ENCODE results near the gene FER1L5. TPM values are rescaled to one million over a fixed set of nuclear protein-coding genes. Genes with fewer than 3 reads are reported as not detected.
"Not testable (repeated sequence)": the region's sequence is repeated elsewhere in the genome, so short reads cannot be mapped to it uniquely, and the experiment has no call there.

The FER1L5 gene
- polyA plus RNA-seq, 1 of the 3 experiments (the other 2 are of a cell fraction): 0.02 TPM

DNA sequence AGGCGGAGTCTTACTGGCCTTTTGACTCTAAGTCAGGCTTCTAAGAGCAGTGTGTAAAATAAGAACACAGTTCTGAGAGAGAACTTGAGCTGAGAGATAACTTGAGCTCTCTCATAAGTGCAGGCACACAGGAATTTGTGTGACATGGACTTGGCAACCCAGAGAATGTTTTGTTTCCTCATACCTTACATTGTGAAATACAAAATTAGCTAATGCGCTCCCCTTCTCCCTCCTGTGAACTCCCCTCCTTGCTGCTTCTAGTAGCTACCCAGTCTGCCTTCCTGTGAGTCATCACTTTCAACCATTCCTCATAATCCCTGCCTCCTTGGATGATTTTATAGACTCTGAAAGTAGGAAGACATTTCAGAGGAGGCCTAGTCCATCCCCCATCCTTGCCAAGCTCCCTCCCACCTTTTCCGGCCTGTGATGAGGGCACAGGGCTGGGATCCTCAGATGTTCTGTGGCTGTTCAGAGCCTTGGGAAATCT, 22.6 kb downstream of the FER1L5 start (continued):
- TF ChIP-seq EP300 (IDR thresholded peaks at IDR 0.05; ENCODE audit: borderline replicate concordance in 1 of 2, low read depth in 1 of 2, low read length in 1 of 2) (no peak), TEAD4 (IDR thresholded peaks at IDR 0.05; ENCODE audit: borderline replicate concordance, insufficient read depth) (no peak), MXI1 (IDR thresholded peaks at IDR 0.05; ENCODE audit: low read depth, low read length) (no peak), TAF1 (IDR thresholded peaks at IDR 0.05; ENCODE audit: borderline replicate concordance, low read depth, low read length) (no peak), YY1 (IDR thresholded peaks at IDR 0.05; ENCODE audit: low read depth) (no peak; the same call in 1 of the 2 replicates), ELF1 (IDR thresholded peaks at IDR 0.05) (0 out of 2 replicates have a peak, but pooled peaks have one; percentile 22)
- TF ChIP-seq, protein P1, sequence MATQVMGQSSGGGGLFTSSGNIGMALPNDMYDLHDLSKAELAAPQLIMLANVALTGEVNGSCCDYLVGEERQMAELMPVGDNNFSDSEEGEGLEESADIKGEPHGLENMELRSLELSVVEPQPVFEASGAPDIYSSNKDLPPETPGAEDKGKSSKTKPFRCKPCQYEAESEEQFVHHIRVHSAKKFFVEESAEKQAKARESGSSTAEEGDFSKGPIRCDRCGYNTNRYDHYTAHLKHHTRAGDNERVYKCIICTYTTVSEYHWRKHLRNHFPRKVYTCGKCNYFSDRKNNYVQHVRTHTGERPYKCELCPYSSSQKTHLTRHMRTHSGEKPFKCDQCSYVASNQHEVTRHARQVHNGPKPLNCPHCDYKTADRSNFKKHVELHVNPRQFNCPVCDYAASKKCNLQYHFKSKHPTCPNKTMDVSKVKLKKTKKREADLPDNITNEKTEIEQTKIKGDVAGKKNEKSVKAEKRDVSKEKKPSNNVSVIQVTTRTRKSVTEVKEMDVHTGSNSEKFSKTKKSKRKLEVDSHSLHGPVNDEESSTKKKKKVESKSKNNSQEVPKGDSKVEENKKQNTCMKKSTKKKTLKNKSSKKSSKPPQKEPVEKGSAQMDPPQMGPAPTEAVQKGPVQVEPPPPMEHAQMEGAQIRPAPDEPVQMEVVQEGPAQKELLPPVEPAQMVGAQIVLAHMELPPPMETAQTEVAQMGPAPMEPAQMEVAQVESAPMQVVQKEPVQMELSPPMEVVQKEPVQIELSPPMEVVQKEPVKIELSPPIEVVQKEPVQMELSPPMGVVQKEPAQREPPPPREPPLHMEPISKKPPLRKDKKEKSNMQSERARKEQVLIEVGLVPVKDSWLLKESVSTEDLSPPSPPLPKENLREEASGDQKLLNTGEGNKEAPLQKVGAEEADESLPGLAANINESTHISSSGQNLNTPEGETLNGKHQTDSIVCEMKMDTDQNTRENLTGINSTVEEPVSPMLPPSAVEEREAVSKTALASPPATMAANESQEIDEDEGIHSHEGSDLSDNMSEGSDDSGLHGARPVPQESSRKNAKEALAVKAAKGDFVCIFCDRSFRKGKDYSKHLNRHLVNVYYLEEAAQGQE (IDR thresholded peaks at IDR 0.05; ENCODE audit: low read depth, low read length): no peak

DNA sequence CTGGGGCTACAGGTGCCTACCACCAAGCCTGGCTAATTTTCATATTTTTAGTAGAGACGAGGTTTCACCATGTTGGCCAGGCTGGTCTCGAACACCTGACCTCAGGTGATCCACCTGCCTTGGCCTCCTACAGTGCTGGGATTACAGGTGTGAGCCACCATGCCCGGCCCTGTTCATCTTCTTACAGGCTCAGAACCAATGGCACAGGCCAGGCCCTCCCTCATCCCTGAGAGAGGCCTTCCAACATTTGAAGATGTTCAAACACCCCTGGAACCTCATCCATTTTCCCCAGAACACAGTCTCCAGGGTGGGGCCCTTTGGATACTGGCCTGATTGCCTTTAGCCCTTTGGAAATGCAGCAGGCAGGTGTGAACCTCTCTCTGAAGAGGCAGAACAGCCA, 23.2 kb downstream of the FER1L5 start:
- H3K4me2 ChIP-seq: peak overlapping the region; percentile 56
- peak overlapping the region; percentile 80; the same call in 1 of the 2 replicates for H2AFZ ChIP-seq (ENCODE audit: low read depth)
- CTCF ChIA-PET: interaction anchor here (1.4 kb wide), 1 partner anchor 111 kb away, joined by 4 read pairs; no protein-coding TSS in a partner anchor
- H3K9me3 ChIP-seq; POLR2A ChIA-PET; H3K4me3 ChIP-seq (ENCODE audit: low read depth in 2 of 2, low read length in 1 of 2); H3F3A ChIP-seq (replicated peaks; ENCODE audit: insufficient read depth); H3K36me3 ChIP-seq (replicated peaks in 1 of 2; ENCODE audit: control insufficient read depth in 1 of 2, insufficient read depth in 2 of 2, low read length in 1 of 2); H3K9me2 ChIP-seq; DNase-seq; H4K20me1 ChIP-seq (ENCODE audit: insufficient read depth); H3K27me3 ChIP-seq (ENCODE audit: insufficient read depth); H3K79me2 ChIP-seq (ENCODE audit: insufficient read depth): not testable (repeated sequence)
- WGBS (ENCODE audit: low lambda C conversion rate): 81% methylated on average over 3 of the region's 3 CpGs
- peak overlapping the region in 1 of 2 experiments; percentile 82; a peak in 2 of 4 replicates for H3K27ac ChIP-seq (ENCODE audit: low read depth in 2 of 2, low read length in 1 of 2)
- H3K4me1 ChIP-seq (ENCODE audit: control insufficient read depth in 1 of 2, insufficient read depth in 2 of 2, low read depth in 1 of 2, low read length in 1 of 2): peaks cover 0 to 14% of the 10 kb centered on the region in 2 experiments; a peak in 2 of 4 replicates
- H3K9ac ChIP-seq: peak overlapping the region; percentile 31

- Histone ChIP-seq H3K4me1 (ENCODE audit: control insufficient read depth in 1 of 2, insufficient read depth in 2 of 2, low read depth in 1 of 2, low read length in 1 of 2) (peaks cover 0 to 14% of the 10 kb centered on the region in 2 experiments; a peak in 2 of 4 replicates), H3F3A (replicated peaks; ENCODE audit: insufficient read depth) (peaks cover 7% of the 10 kb centered on the region), H3K36me3 (replicated peaks in 1 of 2; ENCODE audit: control insufficient read depth in 1 of 2, insufficient read depth in 2 of 2, low read length in 1 of 2) (no peaks in the 10 kb centered on the region), H4K20me1 (ENCODE audit: insufficient read depth) (no peaks in the 10 kb centered on the region), H3K27ac (ENCODE audit: low read depth in 2 of 2, low read length in 1 of 2) (no peak overlapping the region), H3K9ac (no peak overlapping the region), H3K79me2 (ENCODE audit: insufficient read depth) (no peaks in the 10 kb centered on the region), H3K4me3 (ENCODE audit: low read depth in 2 of 2, low read length in 1 of 2) (no peak overlapping the region), H3K27me3 (ENCODE audit: insufficient read depth) (no peaks in the 10 kb centered on the region), H3K9me3 (no peaks in the 10 kb centered on the region), H3K9me2 (no peaks in the 10 kb centered on the region), H3K4me2 (no peak overlapping the region), H2AFZ (ENCODE audit: low read depth) (no peak overlapping the region)
- POLR2A ChIA-PET: no interaction called here
- WGBS (ENCODE audit: low lambda C conversion rate): 85% methylated on average over 11 of the region's 11 CpGs
- no peak for DNase-seq
- CTCF ChIA-PET: interaction anchor here (0.7 to 1.4 kb wide), 2 partner anchors 9 to 13 kb away, joined by 3 to 4 read pairs; no protein-coding TSS in a partner anchor
- TF ChIP-seq, protein P2, sequence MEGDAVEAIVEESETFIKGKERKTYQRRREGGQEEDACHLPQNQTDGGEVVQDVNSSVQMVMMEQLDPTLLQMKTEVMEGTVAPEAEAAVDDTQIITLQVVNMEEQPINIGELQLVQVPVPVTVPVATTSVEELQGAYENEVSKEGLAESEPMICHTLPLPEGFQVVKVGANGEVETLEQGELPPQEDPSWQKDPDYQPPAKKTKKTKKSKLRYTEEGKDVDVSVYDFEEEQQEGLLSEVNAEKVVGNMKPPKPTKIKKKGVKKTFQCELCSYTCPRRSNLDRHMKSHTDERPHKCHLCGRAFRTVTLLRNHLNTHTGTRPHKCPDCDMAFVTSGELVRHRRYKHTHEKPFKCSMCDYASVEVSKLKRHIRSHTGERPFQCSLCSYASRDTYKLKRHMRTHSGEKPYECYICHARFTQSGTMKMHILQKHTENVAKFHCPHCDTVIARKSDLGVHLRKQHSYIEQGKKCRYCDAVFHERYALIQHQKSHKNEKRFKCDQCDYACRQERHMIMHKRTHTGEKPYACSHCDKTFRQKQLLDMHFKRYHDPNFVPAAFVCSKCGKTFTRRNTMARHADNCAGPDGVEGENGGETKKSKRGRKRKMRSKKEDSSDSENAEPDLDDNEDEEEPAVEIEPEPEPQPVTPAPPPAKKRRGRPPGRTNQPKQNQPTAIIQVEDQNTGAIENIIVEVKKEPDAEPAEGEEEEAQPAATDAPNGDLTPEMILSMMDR (IDR thresholded peaks at IDR 0.05): no peak
- TF ChIP-seq PBX3 (IDR thresholded peaks at IDR 0.05): no peak
- TF ChIP-seq MEF2A (IDR thresholded peaks at IDR 0.05; ENCODE audit: borderline replicate concordance, low read depth): no peak
- TF ChIP-seq TEAD4 (IDR thresholded peaks at IDR 0.05; ENCODE audit: borderline replicate concordance, insufficient read depth): no peak
- no peak for TF ChIP-seq USF2 (IDR thresholded peaks at IDR 0.05; ENCODE audit: borderline replicate concordance, low read depth, low read length)
- no peak for TF ChIP-seq GABPA (IDR thresholded peaks at IDR 0.05; ENCODE audit: low read depth)
- no peak for TF ChIP-seq RFX5 (IDR thresholded peaks at IDR 0.05; ENCODE audit: low read length)
- no peak for TF ChIP-seq SMC3 (IDR thresholded peaks at IDR 0.05; ENCODE audit: low read depth, low read length)
- no peak for TF ChIP-seq POLR2AphosphoS5 (IDR thresholded peaks at IDR 0.05; ENCODE audit: low read depth, low read length)
- TF ChIP-seq MAX (IDR thresholded peaks at IDR 0.05; ENCODE audit: low read depth): no peak
- no peak for TF ChIP-seq RAD21 (IDR thresholded peaks at IDR 0.05; ENCODE audit: low read length)
- no peak for TF ChIP-seq FOXJ3 (CRISPR knock-in tag; IDR thresholded peaks at IDR 0.05)
- TF ChIP-seq CHD2 (IDR thresholded peaks at IDR 0.05; ENCODE audit: low read length, partially characterized antibody): no peak
These were observed 26.2 kb downstream of the FER1L5 start for GRCh38 chr2:96668771-96669170.
